Hypothalamus (tissue), 51 donors: ENCODE data around the gene TTC38.
A peak's percentile ranks its signal among the peaks of the same experiment; 100 is the strongest.
"Not testable (repeated sequence)": the region's sequence is repeated elsewhere in the genome, so short reads cannot be mapped to it uniquely, and the experiment has no call there.

Source experiments
- DNase-seq, 51 donors: peaks; one replicate each; lab custom pipeline; 2025; lab: John Stamatoyannopoulos, UW

TTC38 gene

DNA sequence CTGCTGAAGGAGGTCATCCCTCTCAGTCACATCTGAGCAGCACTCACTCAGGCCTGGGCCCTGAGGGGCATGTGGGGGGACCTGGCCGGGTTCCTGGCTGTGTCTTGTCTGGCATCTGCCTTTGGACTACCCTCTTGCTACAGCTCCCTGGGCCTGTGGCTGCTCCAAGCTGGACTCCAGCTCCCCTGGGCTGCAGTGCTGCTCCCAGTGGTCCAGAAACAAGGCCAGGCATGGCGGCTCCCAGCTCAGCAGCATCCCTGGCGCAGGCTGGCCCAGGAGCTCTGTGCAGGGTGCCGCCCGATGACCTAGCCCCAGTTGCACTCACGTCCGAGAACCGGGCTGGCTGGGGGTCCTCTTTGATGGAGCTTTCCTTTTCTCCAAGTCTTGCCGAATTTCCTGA is 23.0 kb upstream of the TTC38 start:
- DNase-seq = no peak

DNA sequence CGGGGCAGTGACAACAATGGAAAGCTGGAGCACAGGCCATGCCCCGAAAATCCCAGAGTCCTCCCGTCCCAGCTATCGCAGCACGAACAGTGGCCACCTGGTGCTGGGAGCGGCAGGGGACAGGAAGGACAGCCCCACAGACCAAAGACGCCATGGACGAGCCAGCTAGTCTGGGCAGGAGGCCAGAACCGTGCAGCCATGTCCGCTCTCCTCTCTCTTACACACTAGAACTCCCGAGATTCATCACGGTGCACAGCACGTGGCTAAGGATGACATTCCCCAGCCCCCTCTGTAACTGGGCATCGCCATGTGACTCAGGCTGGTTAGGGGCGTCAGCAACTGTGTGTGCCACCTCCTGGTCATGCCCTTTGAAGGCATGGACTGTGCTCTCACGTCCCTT is 22.3 kb upstream of the TTC38 start:
- DNase-seq = peak in 31 of 51 donors; percentile 11 to 72 (median 43)

DNA sequence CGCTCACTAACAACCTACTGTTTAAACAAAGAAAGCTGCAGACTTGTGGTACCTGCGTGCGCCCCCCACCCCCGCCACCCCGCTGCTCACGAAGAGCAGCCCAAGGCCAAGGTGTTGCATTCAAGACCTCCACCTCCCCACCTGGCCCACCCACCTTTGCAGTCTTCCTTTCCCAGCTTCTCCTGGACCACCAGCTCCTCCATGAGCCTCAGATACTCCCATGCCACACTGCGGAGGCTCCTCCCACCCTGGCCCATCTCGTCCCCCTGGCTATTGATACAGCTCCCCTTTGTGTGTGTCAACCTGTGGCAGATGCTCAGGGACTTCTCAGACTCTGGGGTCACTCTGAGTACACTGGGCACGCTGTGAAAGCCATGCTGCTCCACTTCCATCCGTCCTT is 21.6 kb upstream of the TTC38 start:
- no peak for DNase-seq

DNA sequence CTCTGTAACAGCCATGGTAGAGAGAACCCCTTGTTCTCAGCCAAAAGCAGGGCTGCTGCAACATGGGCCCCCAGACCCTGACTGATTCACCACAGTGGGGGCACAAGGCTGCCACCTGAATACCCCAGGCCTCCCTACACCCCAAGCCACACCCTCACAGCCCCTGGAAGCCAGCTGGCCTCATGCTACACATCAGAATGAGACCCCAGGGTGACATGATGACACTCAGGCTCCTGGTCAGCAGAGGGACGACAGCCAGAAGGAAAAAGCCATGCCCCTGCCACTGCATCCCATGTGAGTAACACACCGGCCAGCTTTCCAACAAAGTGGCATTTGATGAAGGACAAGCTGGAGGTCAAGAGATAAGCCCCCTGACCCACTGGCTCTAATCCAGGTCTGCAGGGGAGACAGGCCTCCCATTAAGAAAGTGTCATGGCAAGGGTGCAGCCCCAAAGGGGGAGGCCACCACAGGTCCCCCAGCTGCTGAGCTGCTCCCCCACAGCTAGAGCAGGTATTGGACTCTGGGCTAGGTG is 20.3 kb upstream of the TTC38 start:
- no peak for DNase-seq

DNA sequence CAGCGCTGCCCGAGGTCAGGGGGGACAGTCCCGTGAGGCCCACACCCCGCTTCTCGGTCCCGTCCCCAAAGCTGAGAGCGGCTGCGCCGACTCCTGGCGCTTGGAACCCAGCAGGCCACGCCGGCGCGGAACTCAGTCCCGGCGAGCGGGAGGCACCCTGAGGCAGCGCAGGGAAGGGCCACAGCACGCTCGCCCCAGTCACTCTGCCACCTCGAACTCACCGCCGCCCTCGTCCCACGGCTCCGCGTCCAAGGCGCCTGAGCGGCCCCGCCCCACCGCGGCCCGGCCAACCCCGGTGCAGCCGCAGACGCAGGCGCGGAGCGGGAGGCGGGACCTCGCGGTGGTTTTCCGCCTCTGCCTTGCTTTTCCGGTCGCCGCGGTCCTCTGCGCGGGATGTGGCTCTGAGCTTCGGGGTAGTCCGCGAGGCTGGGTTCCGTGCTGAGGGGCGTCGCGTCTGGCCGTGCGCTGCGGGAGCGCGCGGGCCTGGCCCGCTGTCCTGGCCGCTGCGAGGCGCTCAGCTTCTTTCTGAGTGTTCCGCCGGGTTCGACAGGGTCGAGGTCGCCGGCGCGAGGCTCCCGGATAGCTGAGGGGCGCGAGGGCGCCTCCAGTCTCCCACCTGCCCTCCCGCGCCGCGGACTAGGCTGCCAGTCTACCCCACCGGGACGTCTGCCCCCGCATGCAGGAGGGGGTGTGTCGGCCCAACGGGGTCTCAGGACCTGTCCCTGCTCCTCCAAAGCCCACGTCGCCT is 17.6 kb upstream of the TTC38 start, which contains the start of gene CDPF1:
CDPF1 (minus strand) TSS at position 259 of the 748 bp plus-strand sequence. CDS start 2,009 bp downstream, outside the sequence.
- peak; percentile 27 to 95 (median 83) for DNase-seq

DNA sequence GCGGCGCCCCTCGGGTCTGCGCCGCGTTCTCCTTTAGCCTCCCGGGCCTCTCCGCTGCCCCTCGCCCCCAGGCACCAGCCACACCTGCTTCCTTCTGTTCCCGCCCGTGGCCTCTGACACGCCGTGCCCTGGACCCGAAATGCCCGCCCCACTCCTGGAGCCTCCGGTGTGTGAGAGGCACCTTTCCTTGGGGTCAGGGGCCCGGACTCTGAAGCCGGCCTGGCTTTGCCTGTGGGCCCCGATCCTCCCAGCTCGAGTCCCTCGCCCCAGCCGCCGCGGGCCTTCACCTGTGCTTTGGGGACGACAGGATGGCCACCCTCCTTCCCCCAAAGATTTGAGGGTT is 17.1 kb upstream of the TTC38 start:
- no peak for DNase-seq

DNA sequence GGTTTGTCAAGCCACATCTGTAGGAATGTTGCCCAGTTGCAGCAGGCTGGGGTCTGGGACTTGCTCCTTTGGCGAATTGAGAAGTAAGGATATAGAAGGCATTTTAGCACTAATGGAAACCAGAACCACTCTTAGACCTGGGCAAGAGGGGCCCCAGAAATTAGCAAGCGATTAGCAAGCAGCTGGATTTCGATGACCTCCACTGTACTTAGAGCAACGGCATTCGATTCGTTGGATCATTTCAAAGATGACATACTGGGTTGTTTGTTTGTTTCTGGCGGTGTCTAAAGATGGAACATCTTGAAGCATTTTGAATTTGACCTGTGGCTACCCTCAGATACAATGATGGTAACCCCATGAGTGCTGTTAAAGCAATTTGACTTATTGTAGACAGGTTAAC is 16.5 kb upstream of the TTC38 start:
- DNase-seq = no peak

DNA sequence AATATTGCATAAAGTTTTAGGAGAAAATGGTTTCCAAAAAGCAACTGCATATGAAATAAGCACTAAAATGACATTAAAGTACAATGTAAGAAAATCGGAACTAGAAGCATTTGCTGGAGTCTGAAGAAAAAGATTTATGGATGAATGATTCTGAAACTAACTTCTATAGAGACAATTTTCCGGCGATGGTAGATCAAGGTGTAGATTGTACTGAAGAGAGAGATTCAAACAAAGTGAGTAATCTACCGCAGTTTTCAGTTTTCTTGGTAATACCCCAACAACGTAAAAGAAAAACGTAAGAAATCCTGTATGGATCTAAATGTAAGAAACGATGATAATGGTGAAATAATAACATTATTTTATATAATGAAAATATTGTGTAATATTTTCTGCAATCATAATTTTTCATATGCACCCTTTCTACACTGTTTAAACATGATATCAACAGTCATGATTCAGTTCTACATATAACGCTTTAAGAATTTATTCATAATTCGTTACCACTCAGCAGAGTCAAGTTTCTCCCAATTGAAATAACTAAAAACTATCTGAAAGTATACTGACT is 15.9 kb upstream of the TTC38 start:
- no peak for DNase-seq

DNA sequence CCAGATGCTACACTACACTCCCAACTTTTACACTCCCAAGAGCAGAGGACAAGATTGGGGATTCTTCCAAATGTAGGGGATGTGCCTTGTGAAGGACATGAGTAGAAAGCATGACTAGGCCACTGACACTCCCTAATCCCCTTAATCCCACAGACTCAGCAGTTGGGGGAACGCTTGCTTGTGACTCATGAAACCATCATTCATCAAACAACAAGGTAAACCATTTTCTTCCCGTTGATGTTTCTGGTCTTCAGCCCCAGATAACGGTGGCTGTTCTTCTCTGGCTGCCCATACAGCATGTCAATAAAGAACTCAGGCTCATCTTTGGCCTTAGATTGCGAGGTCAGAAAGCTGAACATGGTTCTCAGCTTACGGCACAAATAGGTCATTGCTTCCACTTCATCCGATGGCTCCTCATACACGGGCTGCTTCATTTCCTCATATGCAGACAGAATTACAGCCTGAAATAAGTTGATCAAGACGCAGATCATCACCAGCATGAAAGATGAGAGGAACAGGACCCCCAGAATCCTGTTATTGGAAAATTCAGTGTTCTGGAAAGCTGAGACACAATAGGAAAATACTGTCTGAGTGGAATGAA is 11.3 kb upstream of the TTC38 start:
- no peak for DNase-seq

DNA sequence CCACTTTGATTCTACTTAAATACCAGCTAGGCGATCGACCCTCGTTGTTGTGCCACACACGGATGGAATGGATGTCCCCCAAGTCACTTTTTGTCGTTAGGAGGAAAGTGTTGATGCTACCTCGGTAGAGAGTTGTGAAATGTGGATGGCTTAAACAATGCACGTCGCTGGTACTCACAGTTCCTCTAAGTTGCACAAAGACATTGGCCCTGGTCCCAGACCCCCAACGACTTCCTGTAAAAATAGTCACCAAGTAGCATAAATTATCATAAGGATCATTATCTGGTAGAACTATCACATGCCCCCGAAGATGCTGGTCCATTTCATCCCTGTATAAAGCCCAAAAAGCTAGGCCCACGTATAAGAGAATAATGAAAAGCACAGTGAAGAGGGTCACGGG is 8.4 kb upstream of the TTC38 start:
- DNase-seq = no peak

DNA sequence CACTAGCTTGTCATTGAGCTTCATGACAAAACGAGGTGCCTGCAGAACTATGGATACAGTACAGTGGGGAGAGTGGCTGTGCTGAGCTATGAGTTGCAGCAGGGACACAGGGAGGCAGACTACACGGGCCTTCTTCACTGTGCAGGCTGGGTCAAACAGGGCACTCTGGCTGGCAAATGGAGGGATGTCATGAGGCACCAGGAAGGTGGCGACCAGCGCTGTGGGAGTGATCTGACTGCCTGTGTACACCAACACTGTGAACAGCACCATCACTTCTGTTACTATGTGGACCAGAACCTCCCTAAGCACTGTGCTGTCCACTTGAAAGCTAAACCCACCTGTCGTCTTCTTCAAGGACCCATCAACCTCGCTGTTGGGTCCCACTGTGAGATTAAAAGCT is 7.8 kb upstream of the TTC38 start:
- no peak for DNase-seq

DNA sequence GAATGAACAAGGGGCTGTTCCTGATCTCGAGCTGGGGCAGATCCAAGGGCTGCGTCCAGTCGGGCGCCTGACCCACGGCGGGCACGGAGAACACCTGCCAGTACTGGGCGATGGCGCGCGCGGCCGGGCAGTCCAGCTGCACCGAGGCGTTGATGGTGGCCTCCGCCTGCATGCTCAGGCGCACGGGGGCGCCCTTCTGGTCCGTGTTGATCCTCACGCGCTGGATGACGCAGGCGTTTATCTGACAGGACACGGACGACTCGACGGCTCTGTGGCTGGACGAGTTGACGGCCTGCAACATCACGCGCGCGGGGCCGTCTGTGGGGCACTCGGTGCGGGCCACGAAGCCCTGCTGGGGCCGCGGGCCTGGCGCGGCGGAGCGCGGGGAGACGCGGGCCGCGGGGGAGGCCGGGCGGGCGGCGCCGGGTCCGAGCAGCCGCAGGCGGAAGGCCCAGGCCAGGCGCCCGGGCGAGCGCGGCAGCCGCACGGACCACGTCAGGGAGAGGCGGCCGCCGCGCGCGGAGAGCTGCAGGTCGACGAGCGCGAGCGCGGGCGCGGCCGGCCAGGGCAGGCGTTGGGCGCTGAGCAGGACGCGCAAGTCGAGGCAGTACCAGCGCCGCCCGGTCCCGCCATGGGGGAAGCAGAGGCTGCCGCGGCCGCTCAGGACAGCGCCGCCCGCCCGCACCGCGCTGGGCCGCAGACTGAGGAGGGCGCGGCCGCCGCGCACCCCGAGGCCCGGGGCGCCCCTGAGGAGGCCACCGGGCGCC is 5.2 kb upstream of the TTC38 start:
- DNase-seq = peak in 18 of 51 donors; percentile 4 to 55 (median 25)

DNA sequence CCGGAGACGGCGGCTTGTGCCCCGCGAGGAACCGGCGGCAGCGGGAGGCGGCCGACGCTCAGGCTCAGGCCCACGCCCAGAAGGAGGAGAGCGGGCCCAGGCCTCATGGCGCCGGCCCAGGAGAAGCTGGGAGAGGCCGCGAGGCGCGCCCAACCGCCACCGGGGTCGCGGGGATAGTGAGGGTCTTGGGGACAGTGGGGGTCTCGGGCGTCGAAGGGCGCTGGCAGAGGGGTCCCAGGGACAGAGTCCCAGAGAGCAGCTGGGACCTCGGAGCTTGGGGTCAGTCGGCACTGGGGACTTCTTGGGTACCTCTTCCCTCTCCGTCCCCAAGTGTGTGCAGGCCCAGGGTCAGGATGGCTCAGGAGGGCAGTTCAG is 4.6 kb upstream of the TTC38 start, which contains the start of gene PKDREJ:
PKDREJ (minus strand) TSS at position 128 of the 375 bp plus-strand sequence; CDS start at position 107, 21 bp downstream.
- no peak for DNase-seq

DNA sequence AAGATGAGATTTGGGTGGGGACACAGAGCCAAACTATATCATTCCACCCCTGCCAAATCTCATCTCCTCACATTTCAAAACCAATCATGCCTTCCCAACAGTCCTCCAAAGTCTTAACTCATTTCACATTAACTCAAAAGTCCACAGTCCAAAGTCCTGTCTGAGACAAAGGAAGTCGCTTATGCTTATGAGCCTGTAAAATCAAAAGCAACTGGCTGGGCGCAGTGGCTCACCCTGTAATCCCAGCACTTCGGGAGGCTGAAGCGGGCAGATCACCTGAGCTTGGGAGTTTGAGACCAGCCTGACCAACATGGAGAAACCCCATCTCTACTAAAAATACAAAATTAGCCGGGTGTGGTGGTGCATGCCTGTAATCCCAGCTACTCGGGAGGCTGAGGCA is 3.3 kb upstream of the TTC38 start:
- not testable (repeated sequence) for DNase-seq

DNA sequence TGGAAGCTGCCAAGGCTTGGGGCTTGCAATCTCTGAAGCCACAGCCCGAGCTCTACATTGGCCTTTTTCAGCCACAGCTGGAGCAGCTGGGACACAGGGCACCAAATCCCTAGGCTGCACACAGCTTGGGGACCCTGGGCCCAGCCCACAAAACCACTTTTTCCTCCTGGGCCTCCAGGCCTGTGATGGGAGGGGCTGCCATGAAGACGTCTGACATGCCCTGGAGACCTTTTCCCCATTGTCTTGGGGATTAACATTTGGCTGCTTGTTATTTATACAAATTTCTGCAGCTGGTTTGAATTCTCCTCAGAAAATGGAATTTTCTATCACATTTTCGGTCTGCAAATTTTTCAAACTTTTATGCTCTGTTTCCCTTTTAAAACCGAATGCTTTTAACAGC is 2.2 kb upstream of the TTC38 start:
- DNase-seq = not testable (repeated sequence)

DNA sequence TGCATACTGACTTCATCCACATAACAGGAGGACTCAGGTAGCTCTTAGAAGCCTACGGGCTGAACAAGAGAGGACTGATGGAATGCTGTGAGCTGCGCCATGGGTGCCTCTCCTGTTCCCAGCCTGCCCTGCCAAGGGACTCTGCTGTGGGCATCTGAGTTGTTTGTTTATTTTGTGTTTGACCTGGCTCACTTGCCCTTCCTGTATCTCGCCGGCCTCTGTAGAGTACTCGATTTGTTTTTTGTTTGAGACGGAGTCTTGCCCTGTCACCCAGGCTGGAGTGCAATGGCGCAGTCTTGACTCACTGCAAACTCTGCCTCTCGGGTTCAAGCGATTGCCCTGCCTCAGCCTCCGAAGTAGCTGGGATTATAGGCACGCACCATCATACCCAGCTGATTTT is 1.8 kb downstream of the TTC38 start:
- no peak for DNase-seq

DNA sequence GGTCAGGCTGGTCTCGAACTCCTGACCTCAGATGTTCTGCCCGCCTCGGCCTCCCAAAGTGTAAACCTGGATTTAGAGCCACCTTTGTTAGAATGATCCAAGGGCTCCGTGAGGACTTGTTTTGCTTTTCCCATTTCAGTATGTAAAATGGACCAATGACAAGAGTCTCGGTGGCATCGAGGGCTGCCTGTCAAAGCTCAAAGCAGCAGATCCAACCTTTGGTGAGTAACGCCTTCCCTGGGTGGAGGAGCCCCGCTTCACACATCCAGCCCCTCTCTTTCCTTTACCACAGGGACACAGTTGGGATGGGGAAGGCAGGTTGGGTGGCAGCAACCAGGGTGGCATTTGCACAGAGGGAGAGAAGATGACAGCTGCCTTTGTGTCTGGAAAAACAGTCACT is 4.4 kb downstream of the TTC38 start:
- no peak for DNase-seq

DNA sequence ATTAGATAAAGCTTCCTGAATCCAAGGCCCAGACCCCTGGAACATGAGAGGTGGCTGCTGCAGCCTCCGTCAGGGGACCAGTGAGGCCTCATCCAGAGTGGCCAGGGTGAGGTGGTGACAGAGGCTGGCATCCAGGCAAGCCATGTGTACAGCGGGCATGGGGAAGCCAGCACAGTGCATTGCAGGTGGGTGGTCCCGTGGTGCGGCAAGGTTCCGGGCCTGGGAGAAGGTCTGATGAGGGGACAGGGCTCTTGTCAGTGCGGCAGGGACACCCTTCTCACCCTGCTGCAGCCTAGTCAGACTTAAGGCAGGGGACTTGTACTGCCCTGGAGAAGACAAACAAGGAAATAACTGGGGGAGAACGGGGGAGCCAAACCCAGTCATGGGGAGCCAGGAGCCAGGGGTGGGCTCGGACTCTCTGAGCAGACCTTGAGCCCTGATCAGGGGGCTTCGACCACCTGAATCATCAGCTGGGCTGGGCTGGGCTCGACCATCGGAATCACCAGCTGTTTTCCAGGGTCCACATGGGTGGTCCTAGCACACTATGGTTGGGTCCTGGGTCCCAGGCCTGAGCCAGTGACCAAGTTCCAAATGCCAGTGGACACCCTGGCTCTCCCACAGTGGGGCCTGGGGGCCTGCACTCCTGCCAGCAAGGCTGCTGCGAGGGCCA is 5.1 kb downstream of the TTC38 start:
- no peak for DNase-seq

DNA sequence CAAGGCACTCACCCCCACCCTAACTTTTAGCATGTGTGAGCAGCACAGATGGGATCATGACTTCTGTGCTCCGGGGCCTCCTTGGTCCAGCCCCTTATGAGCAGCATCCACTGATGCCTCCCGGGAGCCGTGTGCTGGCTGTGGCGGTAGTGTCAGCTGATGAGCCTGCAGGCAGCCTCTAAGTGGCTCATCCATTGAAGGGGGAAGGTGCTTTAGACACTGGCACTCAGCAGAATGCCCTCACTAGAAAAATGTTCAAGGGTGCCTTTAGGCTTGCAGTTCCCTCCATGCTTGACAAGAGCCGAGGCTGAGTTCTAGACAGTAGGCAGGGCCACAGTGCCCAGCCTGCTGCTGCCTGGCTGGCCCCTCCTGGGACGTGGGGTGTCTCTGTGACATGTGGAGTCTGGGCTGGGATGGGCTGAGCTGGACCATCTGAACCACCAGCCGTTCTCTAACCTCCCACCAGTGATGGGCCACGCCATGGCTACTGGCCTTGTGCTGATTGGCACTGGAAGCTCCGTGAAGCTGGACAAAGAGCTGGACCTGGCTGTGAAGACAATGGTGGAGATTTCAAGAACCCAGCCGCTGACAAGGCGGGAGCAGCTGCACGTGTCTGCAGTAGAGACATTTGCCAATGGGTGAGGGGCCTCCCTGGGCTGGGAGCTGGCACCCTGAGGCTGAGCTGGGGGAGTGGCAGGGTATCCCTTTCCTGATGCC is 5.8 kb downstream of the TTC38 start:
- DNase-seq = no peak

DNA sequence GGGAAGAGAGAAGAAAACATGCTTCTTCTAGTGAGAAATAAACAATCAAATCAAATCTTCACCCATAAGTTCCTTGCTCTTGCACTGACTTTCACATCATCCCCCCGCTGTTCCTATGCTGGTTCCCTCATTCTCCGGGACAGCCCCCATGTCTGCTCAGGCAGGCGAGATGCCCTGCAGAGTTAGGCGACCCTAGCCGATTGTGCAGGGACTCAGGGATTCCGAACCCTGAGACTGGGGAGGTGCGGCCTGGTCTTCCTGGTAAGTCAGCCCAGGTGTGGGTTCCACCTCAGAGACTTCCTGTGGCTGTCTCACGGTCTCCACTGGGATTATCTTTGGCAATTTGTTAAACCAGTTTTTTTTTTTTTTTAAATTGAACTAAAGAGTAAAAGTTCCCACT is 6.6 kb downstream of the TTC38 start:
- no peak for DNase-seq
